Peyer's patch (tissue), 4 donors: Measurements from ENCODE around the gene DNPH1.
A peak's percentile ranks its signal among the peaks of the same experiment; 100 is the strongest.

Experiments used
- POLR2A ChIP-seq, 2 donors: fragments of 450-650 bp; IDR thresholded peaks; one replicate each; pipeline ENCODE4 v1.5.1; 2017; ENCODE audit warnings: antibody characterized with exemption in 2 of 2, mild to moderate bottlenecking in 2 of 2, moderate library complexity in 2 of 2
- TF ChIP-seq, protein P1 (sequence below), 6 experiments: fragments of 450-650 bp in 4 of 6; fragments of 200-600 bp in 2 of 6; sonication (generic) in 1 of 6; IDR thresholded peaks; one replicate each; pipeline ENCODE4 v1.5.1; 2017 to 2019; ENCODE audit warnings: antibody characterized with exemption in 6 of 6, mild to moderate bottlenecking in 3 of 6, moderate library complexity in 1 of 6

- TF ChIP-seq, protein P1, sequence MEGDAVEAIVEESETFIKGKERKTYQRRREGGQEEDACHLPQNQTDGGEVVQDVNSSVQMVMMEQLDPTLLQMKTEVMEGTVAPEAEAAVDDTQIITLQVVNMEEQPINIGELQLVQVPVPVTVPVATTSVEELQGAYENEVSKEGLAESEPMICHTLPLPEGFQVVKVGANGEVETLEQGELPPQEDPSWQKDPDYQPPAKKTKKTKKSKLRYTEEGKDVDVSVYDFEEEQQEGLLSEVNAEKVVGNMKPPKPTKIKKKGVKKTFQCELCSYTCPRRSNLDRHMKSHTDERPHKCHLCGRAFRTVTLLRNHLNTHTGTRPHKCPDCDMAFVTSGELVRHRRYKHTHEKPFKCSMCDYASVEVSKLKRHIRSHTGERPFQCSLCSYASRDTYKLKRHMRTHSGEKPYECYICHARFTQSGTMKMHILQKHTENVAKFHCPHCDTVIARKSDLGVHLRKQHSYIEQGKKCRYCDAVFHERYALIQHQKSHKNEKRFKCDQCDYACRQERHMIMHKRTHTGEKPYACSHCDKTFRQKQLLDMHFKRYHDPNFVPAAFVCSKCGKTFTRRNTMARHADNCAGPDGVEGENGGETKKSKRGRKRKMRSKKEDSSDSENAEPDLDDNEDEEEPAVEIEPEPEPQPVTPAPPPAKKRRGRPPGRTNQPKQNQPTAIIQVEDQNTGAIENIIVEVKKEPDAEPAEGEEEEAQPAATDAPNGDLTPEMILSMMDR (IDR thresholded peaks at IDR 0.05): no peak
- TF ChIP-seq POLR2A (IDR thresholded peaks at IDR 0.05): peak; percentile 26 to 71
These were observed 40.2 kb upstream of the DNPH1 start for GRCh38 chr6:43269273-43270007.
